Activated CD8-positive, alpha-beta memory T cell treated with anti-CD3 and anti-CD28 coated beads, Interleukin-2, amount 50 U/mL, for 24 hours (primary cell): Measurements from ENCODE around the gene LPCAT1.

ENCODE experiments used
- DNase-seq: peaks from one replicate; pipeline ENCODE4 v3.0.0-alpha.2; 2020; ENCODE audit errors: extremely low read depth

LPCAT1 gene

DNA sequence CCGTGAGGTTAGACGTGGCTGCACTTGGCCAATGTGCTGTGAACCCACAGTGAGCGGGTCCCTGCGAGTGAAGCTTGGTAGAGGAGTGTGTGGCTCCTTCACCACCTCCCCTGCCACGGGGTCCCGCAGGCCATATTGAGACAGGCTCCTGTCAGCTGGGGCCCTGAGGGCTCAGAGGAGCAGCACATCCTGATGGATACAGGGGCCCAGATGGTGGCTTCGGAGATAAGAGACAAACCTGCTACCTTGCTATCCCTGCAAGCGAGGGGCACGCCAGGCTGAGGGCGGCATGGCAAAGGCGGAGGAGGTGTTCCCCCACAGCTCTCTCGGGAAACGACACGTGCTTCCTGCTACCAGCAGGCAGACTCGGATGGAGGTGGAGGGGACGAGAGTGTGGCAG is 111.6 kb downstream of the LPCAT1 start:
- DNase-seq, result no peak
